Measurements from ENCODE around the gene FRMD7.
"Not testable (repeated sequence)": the region's sequence is repeated elsewhere in the genome, so short reads cannot be mapped to it uniquely, and the experiment has no call there.

FRMD7 gene

DNA sequence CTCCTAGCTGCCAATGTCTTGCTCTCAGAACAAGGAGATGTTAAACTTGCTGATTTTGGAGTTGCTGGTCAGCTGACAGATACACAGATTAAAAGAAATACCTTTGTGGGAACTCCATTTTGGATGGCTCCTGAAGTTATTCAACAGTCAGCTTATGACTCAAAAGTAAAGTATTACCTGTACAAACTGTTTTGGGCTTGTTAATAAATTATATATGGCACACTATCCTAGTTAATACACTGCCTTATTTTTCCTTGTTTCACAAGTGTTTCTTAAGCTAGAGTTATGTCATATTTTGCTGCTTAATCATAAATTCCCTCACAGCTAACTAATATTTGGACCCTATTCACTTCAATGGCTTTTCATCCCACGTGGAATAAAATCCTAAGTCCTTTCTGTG, 59.4 kb downstream of the FRMD7 start:
- POLR2A ChIA-PET, result no interaction called here
- TF ChIP-seq CTCF (IDR thresholded peaks at IDR 0.05; ENCODE audit: control extremely low read depth, extremely low read depth, low read depth, missing control alignments), result no peak
- no peak for DNase-seq (ENCODE audit: extremely low spot score)
- CTCF ChIA-PET, result interaction anchor here (1.1 to 1.6 kb wide), 3 partner anchors 14 to 227 kb away, joined by 3 read pairs; no protein-coding TSS in a partner anchor

DNA sequence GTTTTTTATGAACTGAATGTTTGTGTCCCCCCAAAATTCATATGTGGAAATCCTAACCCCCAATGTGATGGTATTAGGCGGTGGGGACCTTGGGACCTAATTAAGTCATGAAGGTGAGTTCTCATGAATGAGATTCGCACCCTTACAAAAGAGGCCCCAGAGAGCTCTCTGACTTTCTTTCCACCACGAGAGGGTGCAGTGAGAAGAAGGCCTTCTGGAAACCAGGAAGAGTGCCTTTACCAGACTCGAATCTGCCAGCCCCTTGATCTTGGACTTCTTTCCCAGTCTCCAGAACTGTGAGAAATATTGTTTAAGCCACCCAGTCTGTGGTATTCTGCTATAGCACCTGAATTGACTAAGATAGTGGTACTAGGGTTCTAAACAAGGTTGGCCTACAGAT, 64.0 kb downstream of the FRMD7 start:
- no peak for TF ChIP-seq CTCF (IDR thresholded peaks at IDR 0.05; ENCODE audit: control extremely low read depth, extremely low read depth, low read depth, missing control alignments)
- ChIA-PET CTCF (interaction anchor here (2.2 kb wide), 1 partner anchor 29 kb away, joined by 4 read pairs; no protein-coding TSS in a partner anchor), POLR2A (no interaction called here)
- DNase-seq (ENCODE audit: extremely low spot score), result no peak

DNA sequence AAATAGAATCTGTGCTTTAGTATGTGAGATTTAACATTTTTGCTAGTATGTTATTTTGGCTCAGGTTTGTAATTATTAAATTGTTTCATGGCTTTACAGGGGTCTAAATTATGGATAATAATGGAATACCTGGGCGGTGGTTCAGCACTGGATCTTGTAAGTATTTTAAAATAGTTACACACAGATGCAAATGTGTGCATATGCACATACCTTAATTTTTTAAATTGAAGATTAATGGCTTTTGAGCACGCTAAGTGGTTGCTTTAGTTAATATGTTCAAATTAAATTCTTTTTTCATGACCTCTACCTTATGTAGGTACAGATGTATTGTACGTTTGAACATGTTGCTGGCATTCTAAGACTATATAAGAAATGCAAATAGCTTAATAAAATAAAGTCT, 64.5 kb downstream of the FRMD7 start:
- DNase-seq (ENCODE audit: extremely low spot score), result no peak
- CTCF ChIA-PET, result interaction anchor here (2.2 to 2.3 kb wide), 2 partner anchors 8 to 29 kb away, joined by 4 to 9 read pairs; no protein-coding TSS in a partner anchor
- POLR2A ChIA-PET, result no interaction called here
- no peak for TF ChIP-seq CTCF (IDR thresholded peaks at IDR 0.05; ENCODE audit: control extremely low read depth, extremely low read depth, low read depth, missing control alignments)

- no peak for DNase-seq (ENCODE audit: extremely low spot score)
- no peak for TF ChIP-seq CTCF (IDR thresholded peaks at IDR 0.05; ENCODE audit: control extremely low read depth, extremely low read depth, low read depth, missing control alignments)
- ChIA-PET CTCF (interaction anchor here (0.7 to 1.5 kb wide), 2 partner anchors 11 to 218 kb away, joined by 3 to 4 read pairs; no protein-coding TSS in a partner anchor), POLR2A (no interaction called here)
Measured at GRCh38 chrX:132059973-132060540, 67.8 kb downstream of the FRMD7 start.

DNA sequence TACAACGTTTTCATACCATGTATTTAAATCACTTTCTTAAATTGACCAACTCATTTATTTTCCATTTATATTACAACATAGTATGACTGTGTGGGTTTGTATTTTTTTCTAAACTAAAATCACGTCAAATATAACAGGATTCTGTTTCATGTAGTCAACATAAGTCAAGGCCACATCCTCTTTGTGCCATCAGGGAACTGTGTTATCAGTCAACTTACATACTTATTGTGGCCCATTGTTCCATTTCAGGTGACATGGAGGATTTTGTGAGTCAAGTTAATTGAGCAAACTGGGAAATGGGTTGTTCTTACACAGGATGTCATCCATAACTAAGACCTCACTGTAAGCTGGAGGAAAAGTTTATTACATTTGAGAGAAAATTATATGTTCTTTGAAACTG, 68.8 kb downstream of the FRMD7 start:
- ChIA-PET CTCF (interaction anchor here (0.8 kb wide), 1 partner anchor 12 kb away, joined by 3 read pairs; no protein-coding TSS in a partner anchor), POLR2A (no interaction called here)
- TF ChIP-seq CTCF (IDR thresholded peaks at IDR 0.05; ENCODE audit: control extremely low read depth, extremely low read depth, low read depth, missing control alignments), result no peak
- no peak for DNase-seq (ENCODE audit: extremely low spot score)

DNA sequence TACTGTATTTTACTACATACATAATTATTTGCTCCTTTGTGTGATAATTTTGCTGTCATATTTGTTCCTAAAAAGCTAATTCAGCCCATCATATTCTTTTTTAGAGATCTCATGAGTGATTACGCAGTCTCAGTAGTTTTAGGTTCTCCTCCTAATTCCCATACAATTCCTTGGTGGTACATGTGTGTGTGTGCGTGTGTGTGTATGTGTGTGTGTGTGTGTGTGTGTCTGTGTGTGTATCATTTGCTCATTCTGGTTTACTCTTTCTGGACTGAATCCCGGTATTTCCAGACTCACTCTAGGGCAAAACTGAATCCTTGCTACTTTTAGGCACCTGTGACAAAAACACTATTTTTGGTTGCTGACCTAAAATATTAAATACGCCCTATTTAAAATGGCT, 69.8 kb downstream of the FRMD7 start:
- no peak for TF ChIP-seq CTCF (IDR thresholded peaks at IDR 0.05; ENCODE audit: control extremely low read depth, extremely low read depth, low read depth, missing control alignments)
- CTCF ChIA-PET, result interaction anchor here (0.8 kb wide), 1 partner anchor 36 kb away, joined by 3 read pairs; no protein-coding TSS in a partner anchor
- POLR2A ChIA-PET, result no interaction called here
- no peak for DNase-seq (ENCODE audit: extremely low spot score)

DNA sequence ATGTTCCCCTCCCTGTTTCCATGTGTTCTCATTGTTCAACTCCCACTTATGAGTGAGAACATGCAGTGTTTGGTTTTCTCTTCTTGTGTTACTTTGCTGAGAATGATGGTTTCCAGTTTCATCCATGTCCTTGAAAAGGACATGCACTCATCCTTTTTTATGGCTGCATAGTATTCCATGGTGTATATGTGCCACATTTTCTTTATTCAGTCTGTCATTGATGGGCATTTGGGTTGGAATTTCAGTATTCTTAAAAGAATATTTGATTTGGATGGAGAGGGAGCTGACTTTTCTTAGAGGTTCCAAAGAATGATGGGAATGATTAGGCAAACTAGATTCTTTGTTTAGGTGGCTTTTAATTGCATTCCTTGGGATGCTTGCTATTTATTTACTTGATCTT, 76.0 kb downstream of the FRMD7 start:
- DNase-seq (ENCODE audit: extremely low spot score); POLR2A ChIA-PET; CTCF ChIA-PET: not testable (repeated sequence)
